ENCODE measurements around the gene M1AP. TPM values are rescaled to one million over a fixed set of nuclear protein-coding genes. Genes with fewer than 3 reads are reported as not detected.

Gene M1AP
- total RNA-seq, 1 experiment from 2014 or later = 7.6 TPM

- Histone ChIP-seq H3K18ac (ENCODE audit: insufficient read length, low read depth, low read length) (no peak overlapping the region), H4K8ac (replicated peaks; ENCODE audit: insufficient read length, low read depth, low read length) (no peak overlapping the region)
These were observed 111.8 kb downstream of the M1AP start for GRCh38 chr2:74536166-74536950.

More at GRCh38 chr2:74536166-74536950, 111.8 kb downstream of the M1AP start:
- no peaks in the 10 kb centered on the region for H4K20me1 ChIP-seq (ENCODE audit: control insufficient read depth, insufficient read depth, insufficient read length)
- H2AK5ac ChIP-seq (ENCODE audit: insufficient read length, low read length) = no peak overlapping the region
- H2BK20ac ChIP-seq (ENCODE audit: low read depth, low read length, poor library complexity, severe bottlenecking) = no peak overlapping the region
- H3K27ac ChIP-seq (ENCODE audit: insufficient read length, low read depth, low read length) = no peak overlapping the region
- H3K23me2 ChIP-seq (ENCODE audit: insufficient read length, low read depth, low read length, poor library complexity, severe bottlenecking) = no peaks in the 10 kb centered on the region
- H2BK5ac ChIP-seq (ENCODE audit: insufficient read length, low read length) = no peak overlapping the region
- Mint-ChIP-seq H3K9me3 (no peaks in the 10 kb centered on the region), H3K27me3 (ENCODE audit: low read depth) (no peaks in the 10 kb centered on the region), H3K4me1 (peaks cover 3 to 9% of the 10 kb centered on the region in 2 experiments; a peak in 1 of 4 replicates), H3K36me3 (ENCODE audit: insufficient read depth in 1 of 3, low read depth in 3 of 3) (peaks cover 0 to 31% (median 24%) of the 10 kb centered on the region in 3 experiments; a peak in 5 of 7 replicates), H3K27ac (no peak overlapping the region), H3K4me3 (no peak overlapping the region)
- H2AFZ ChIP-seq (ENCODE audit: low read length) = no peak overlapping the region
- no peak overlapping the region for H3K23ac ChIP-seq (ENCODE audit: insufficient read length, low read depth, low read length)
- TF ChIP-seq, protein P1, sequence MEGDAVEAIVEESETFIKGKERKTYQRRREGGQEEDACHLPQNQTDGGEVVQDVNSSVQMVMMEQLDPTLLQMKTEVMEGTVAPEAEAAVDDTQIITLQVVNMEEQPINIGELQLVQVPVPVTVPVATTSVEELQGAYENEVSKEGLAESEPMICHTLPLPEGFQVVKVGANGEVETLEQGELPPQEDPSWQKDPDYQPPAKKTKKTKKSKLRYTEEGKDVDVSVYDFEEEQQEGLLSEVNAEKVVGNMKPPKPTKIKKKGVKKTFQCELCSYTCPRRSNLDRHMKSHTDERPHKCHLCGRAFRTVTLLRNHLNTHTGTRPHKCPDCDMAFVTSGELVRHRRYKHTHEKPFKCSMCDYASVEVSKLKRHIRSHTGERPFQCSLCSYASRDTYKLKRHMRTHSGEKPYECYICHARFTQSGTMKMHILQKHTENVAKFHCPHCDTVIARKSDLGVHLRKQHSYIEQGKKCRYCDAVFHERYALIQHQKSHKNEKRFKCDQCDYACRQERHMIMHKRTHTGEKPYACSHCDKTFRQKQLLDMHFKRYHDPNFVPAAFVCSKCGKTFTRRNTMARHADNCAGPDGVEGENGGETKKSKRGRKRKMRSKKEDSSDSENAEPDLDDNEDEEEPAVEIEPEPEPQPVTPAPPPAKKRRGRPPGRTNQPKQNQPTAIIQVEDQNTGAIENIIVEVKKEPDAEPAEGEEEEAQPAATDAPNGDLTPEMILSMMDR (conservative IDR thresholded peaks at IDR 0.05) = no peak
- no peaks in the 10 kb centered on the region for H3K79me1 ChIP-seq (ENCODE audit: insufficient read depth, low read depth, low read length, poor library complexity, severe bottlenecking)
- no peaks in the 10 kb centered on the region for H3K9me3 ChIP-seq (ENCODE audit: control insufficient read depth, low read depth, low read length)
- H4K5ac ChIP-seq (ENCODE audit: insufficient read length, low read depth, low read length) = no peak overlapping the region
- no CpG with 5 or more reads among the region's 23 CpGs for WGBS (ENCODE audit: extremely low coverage, insufficient read length, low lambda C conversion rate)
- H3K27me3 ChIP-seq (ENCODE audit: insufficient read depth, low read length) = no peaks in the 10 kb centered on the region
- no peak overlapping the region for H2BK120ac ChIP-seq (ENCODE audit: low read depth, low read length, poor library complexity, severe bottlenecking)
- no peak overlapping the region for H3K56ac ChIP-seq (ENCODE audit: insufficient read length, low read depth, low read length)
- no peak overlapping the region for H3K4me2 ChIP-seq (ENCODE audit: insufficient read depth, insufficient read length, low read length)
- no peaks in the 10 kb centered on the region for H3K79me2 ChIP-seq (ENCODE audit: insufficient read depth, low read length)
- no peak overlapping the region for H3K14ac ChIP-seq (ENCODE audit: insufficient read depth, low read length)
- no peak overlapping the region for H4K91ac ChIP-seq (ENCODE audit: insufficient read length, low read depth, low read length)
- no peak overlapping the region for H3T11ph ChIP-seq (ENCODE audit: low read length)
- H3K4ac ChIP-seq (ENCODE audit: low read depth, low read length) = no peak overlapping the region
- H2BK12ac ChIP-seq (ENCODE audit: insufficient read length, low read depth, low read length) = no peak overlapping the region
- H3K9ac ChIP-seq (ENCODE audit: extremely low read depth, insufficient read length, low read length) = no peak overlapping the region
- H3K4me1 ChIP-seq (ENCODE audit: insufficient read depth, low read length) = no peaks in the 10 kb centered on the region
- no peak overlapping the region for H2BK15ac ChIP-seq (ENCODE audit: low read depth, low read length)
- no peak for DNase-seq
